OCI-LY3 (cell line): ENCODE data around the gene CCR3.

Source experiments
- H2AFZ ChIP-seq: fragments of 200-600, 300-600 bp; shearing (Covaris generic); 2 replicates; pipeline ENCODE4 v1.6.0; 2014; ENCODE audit warnings: antibody characterized with exemption, low read depth, low read length
- H3K27ac ChIP-seq: fragments of 200-600, 300-600 bp; sonication (generic); 2 replicates; pipeline ENCODE4 v1.5.1; 2014; ENCODE audit warnings: mild to moderate bottlenecking, low read length, moderate library complexity, mixed read lengths
- H3K27me3 ChIP-seq: fragments of 200-600, 300-600 bp; sonication (generic); 2 replicates; pipeline ENCODE4 v1.6.1; 2014; ENCODE audit warnings: low read depth, low read length, mixed read lengths
- H3K36me3 ChIP-seq: fragments of 200-600, 300-600 bp; sonication (generic); replicated peaks from 2 replicates; pipeline ENCODE3; 2014; ENCODE audit warnings: low read depth, low read length, mixed read lengths
- H3K4me1 ChIP-seq: fragments of 300-600, 200-600 bp; sonication (generic); 2 replicates; pipeline ENCODE4 v1.6.1; 2014; ENCODE audit warnings: low read length, mixed read lengths
- H3K4me2 ChIP-seq: fragments of 200-600, 300-600 bp; sonication (generic); 2 replicates; pipeline ENCODE4 v1.6.1; 2014; ENCODE audit warnings: low read length, mixed read lengths
- H3K4me3 ChIP-seq: fragments of 300-600, 200-600 bp; sonication (generic); 2 replicates; pipeline ENCODE4 v1.5.1; 2014; ENCODE audit warnings: antibody characterized with exemption, mild to moderate bottlenecking, low read length, moderate library complexity
- H3K79me2 ChIP-seq: fragments of 300-600, 200-600 bp; shearing (Covaris generic); 2 replicates; pipeline ENCODE4 v1.6.1; 2014; ENCODE audit warnings: mild to moderate bottlenecking, low read length, mixed read lengths
- H3K9ac ChIP-seq: fragments of 300-600, 200-600 bp; shearing (Covaris generic); 2 replicates; pipeline ENCODE4 v1.6.0; 2014; ENCODE audit warnings: mild to moderate bottlenecking, low read length, moderate library complexity
- H3K9me3 ChIP-seq: fragments of 200-600, 300-600 bp; shearing (Covaris generic); 2 replicates; pipeline ENCODE4 v1.6.1; 2014; ENCODE audit warnings: low read length, mixed read lengths; ENCODE audit not compliant: insufficient read depth
- H4K20me1 ChIP-seq: fragments of 200-600, 300-600 bp; sonication (generic); 2 replicates; pipeline ENCODE4 v1.6.1; 2016; ENCODE audit warnings: low read length, mixed read lengths; ENCODE audit not compliant: insufficient read depth
- CTCF ChIP-seq: fragments of 200-600, 300-600 bp; sonication (generic); IDR thresholded peaks from 2 replicates; pipeline ENCODE4 v1.5.1; 2014; ENCODE audit warnings: antibody characterized with exemption, low read length, low read depth
- EZH2phosphoT487 ChIP-seq: fragments of 200-600 bp; shearing (Covaris generic); IDR thresholded peaks from 2 replicates; pipeline ENCODE4 v1.6.1; 2018; ENCODE audit warnings: antibody characterized with exemption, mixed run types, low read depth

The CCR3 gene

GRCh38 chr3:46300461-46300789, 58.2 kb downstream of the CCR3 start:
- H2AFZ ChIP-seq = no peak overlapping the region
- peak overlapping the region; percentile 59 for H3K4me2 ChIP-seq
- peak overlapping the region; percentile 10; the same call in 1 of the 2 replicates for H3K4me3 ChIP-seq
- H3K9me3 ChIP-seq = no peaks in the 10 kb centered on the region
- no peaks in the 10 kb centered on the region for H3K27me3 ChIP-seq
- no peaks in the 10 kb centered on the region for H3K36me3 ChIP-seq
- H3K9ac ChIP-seq = peak overlapping the region; percentile 55
- TF ChIP-seq CTCF (no peak), EZH2phosphoT487 (no peak)
- no peaks in the 10 kb centered on the region for H4K20me1 ChIP-seq
- H3K79me2 ChIP-seq = no peaks in the 10 kb centered on the region
- peak overlapping the region; percentile 96 for H3K27ac ChIP-seq
- peaks cover 83% of the 10 kb centered on the region for H3K4me1 ChIP-seq

- no peaks in the 10 kb centered on the region for H3K79me2 ChIP-seq
- no peaks in the 10 kb centered on the region for H3K9me3 ChIP-seq
- H3K27me3 ChIP-seq = no peaks in the 10 kb centered on the region
- H4K20me1 ChIP-seq = no peaks in the 10 kb centered on the region
- 0 out of 2 replicates have a peak overlapping the region, but pooled peaks have one; percentile 10 for H3K4me3 ChIP-seq
- no peak overlapping the region for H2AFZ ChIP-seq
- TF ChIP-seq CTCF = no peak
- H3K27ac ChIP-seq = peak overlapping the region; percentile 96
- H3K4me2 ChIP-seq = peak overlapping the region; percentile 59
- H3K9ac ChIP-seq = peak overlapping the region; percentile 55; the same call in 1 of the 2 replicates
- H3K36me3 ChIP-seq = no peaks in the 10 kb centered on the region
- peaks cover 75% of the 10 kb centered on the region for H3K4me1 ChIP-seq
These were observed 59.0 kb downstream of the CCR3 start for GRCh38 chr3:46301122-46301835.

GRCh38 chr3:46303240-46303639, 61.0 kb downstream of the CCR3 start:
- TF ChIP-seq CTCF (no peak), EZH2phosphoT487 (no peak)
- peaks cover 55% of the 10 kb centered on the region for H3K4me1 ChIP-seq
- H3K4me2 ChIP-seq = no peak overlapping the region
- H3K4me3 ChIP-seq = no peak overlapping the region
- no peak overlapping the region for H2AFZ ChIP-seq
- H3K27ac ChIP-seq = no peak overlapping the region
- no peaks in the 10 kb centered on the region for H3K79me2 ChIP-seq
- H4K20me1 ChIP-seq = no peaks in the 10 kb centered on the region
- no peaks in the 10 kb centered on the region for H3K9me3 ChIP-seq
- no peaks in the 10 kb centered on the region for H3K27me3 ChIP-seq
- H3K9ac ChIP-seq = no peak overlapping the region
- H3K36me3 ChIP-seq = no peaks in the 10 kb centered on the region

GRCh38 chr3:46304739-46305138, 62.5 kb downstream of the CCR3 start:
- no peak for TF ChIP-seq CTCF
- TF ChIP-seq EZH2phosphoT487 = no peak
- no peak overlapping the region for H3K27ac ChIP-seq
- H2AFZ ChIP-seq = no peak overlapping the region
- no peak overlapping the region for H3K4me3 ChIP-seq
- H3K9me3 ChIP-seq = no peaks in the 10 kb centered on the region
- H3K9ac ChIP-seq = no peak overlapping the region
- H4K20me1 ChIP-seq = no peaks in the 10 kb centered on the region
- H3K27me3 ChIP-seq = no peaks in the 10 kb centered on the region
- H3K36me3 ChIP-seq = no peaks in the 10 kb centered on the region
- H3K4me2 ChIP-seq = no peak overlapping the region
- peaks cover 40% of the 10 kb centered on the region for H3K4me1 ChIP-seq
- H3K79me2 ChIP-seq = no peaks in the 10 kb centered on the region
